Daoy (cell line): Measurements from ENCODE around the gene SFMBT1. TPM values are rescaled to one million over a fixed set of nuclear protein-coding genes. Genes with fewer than 3 reads are reported as not detected.

Experiments used
- DNase-seq: peaks from one replicate; pipeline ENCODE4 v3.0.0-alpha.2; 2015; ENCODE audit warnings: low read depth
- total RNA-seq: library from RNA; depleted of rRNA; stranded (reverse); fragments of >200 nt; shearing (Covaris generic); gene quantifications from 2 replicates; pipeline ENCODE4 v1.2.3, GENCODE V29; 2014

SFMBT1 gene
- total RNA-seq, 1 experiment from 2014 or later, result 18.3 TPM

- no peak for DNase-seq
Observed at GRCh38 chr3:52998771-52999513, 46.9 kb downstream of the SFMBT1 start.

- DNase-seq, result no peak
Observed at GRCh38 chr3:52990637-52991036, 55.2 kb downstream of the SFMBT1 start.

GRCh38 chr3:52986938-52987337 lies 58.9 kb downstream of the SFMBT1 start:
- DNase-seq, result peak; percentile 7

- peak; percentile 17 for DNase-seq
Observed at GRCh38 chr3:52986049-52986448, 59.8 kb downstream of the SFMBT1 start.

GRCh38 chr3:52983828-52984227 lies 62.0 kb downstream of the SFMBT1 start:
- DNase-seq, result no peak

- DNase-seq, result no peak
Observed at GRCh38 chr3:52983336-52983807, 62.5 kb downstream of the SFMBT1 start.

- DNase-seq, result no peak
Observed at GRCh38 chr3:52982839-52983238, 63.0 kb downstream of the SFMBT1 start.

GRCh38 chr3:52979190-52979983 lies 66.5 kb downstream of the SFMBT1 start:
- no peak for DNase-seq

GRCh38 chr3:52978109-52978754 lies 67.6 kb downstream of the SFMBT1 start:
- DNase-seq, result no peak

GRCh38 chr3:52973806-52974205 lies 72.1 kb downstream of the SFMBT1 start:
- DNase-seq, result no peak

- DNase-seq, result no peak
Observed at GRCh38 chr3:52971895-52972294, 74.0 kb downstream of the SFMBT1 start.

- DNase-seq, result no peak
Observed at GRCh38 chr3:52967398-52967797, 78.5 kb downstream of the SFMBT1 start.

GRCh38 chr3:52962160-52962559 lies 83.7 kb downstream of the SFMBT1 start:
- no peak for DNase-seq

GRCh38 chr3:52959773-52960172 lies 86.1 kb downstream of the SFMBT1 start:
- no peak for DNase-seq

GRCh38 chr3:52939600-52939999 lies 106.3 kb downstream of the SFMBT1 start:
- no peak for DNase-seq

- DNase-seq, result peak; percentile 37
Observed at GRCh38 chr3:52934630-52935530, 111.0 kb downstream of the SFMBT1 start.

GRCh38 chr3:52931889-52932288 lies 114.0 kb downstream of the SFMBT1 start:
- no peak for DNase-seq

- DNase-seq, result no peak
Observed at GRCh38 chr3:52931328-52931727, 114.5 kb downstream of the SFMBT1 start.

GRCh38 chr3:52930748-52931147 lies 115.1 kb downstream of the SFMBT1 start:
- no peak for DNase-seq

GRCh38 chr3:52926554-52926953 lies 119.3 kb downstream of the SFMBT1 start:
- DNase-seq, result no peak
